ENCODE measurements around the gene MON1A. TPM values are rescaled to one million over a fixed set of nuclear protein-coding genes. Genes with fewer than 3 reads are reported as not detected.
A peak's percentile ranks its signal among the peaks of the same experiment; 100 is the strongest.

The MON1A gene
- total and polyA plus RNA-seq, 3 donors from 2014 or later, result 16.4 to 23.9 (median 17.3) TPM

GRCh38 chr3:49930168-49930690, 618 bp upstream of the MON1A start:
- intact Hi-C loops (cut with DNase I; ENCODE audit: low total_unique reads), result no loop called here
- no peak for TF ChIP-seq CTCF (IDR thresholded peaks at IDR 0.05)
- TF ChIP-seq POLR2A (IDR thresholded peaks at IDR 0.05), result no peak
- H3K4me3 ChIP-seq, result peak overlapping the region; percentile 70 to 93

GRCh38 chr3:49928481-49929017, 1.1 kb downstream of the MON1A start:
- Histone ChIP-seq H3K27me3 (no peaks in the 10 kb centered on the region), H3K4me3 (no peak overlapping the region), H3K36me3 (ENCODE audit: low read depth, missing control alignments) (no peaks in the 10 kb centered on the region), H3K27ac (no peak overlapping the region), H3K4me1 (peaks cover 16% of the 10 kb centered on the region), H3K9me3 (no peaks in the 10 kb centered on the region)
- DNase-seq, result no peak
- intact Hi-C loops (cut with DNase I; ENCODE audit: low total_unique reads), result no loop called here
- TF ChIP-seq POLR2A (IDR thresholded peaks at IDR 0.05) (no peak), CTCF (IDR thresholded peaks at IDR 0.05) (no peak)
- 77 to 78% methylated on average over 4 to 5 of the region's 5 CpGs for WGBS, 2 donors

More at GRCh38 chr3:49930168-49930690, 618 bp upstream of the MON1A start:
- Histone ChIP-seq H3K36me3 (ENCODE audit: low read depth, missing control alignments) (no peaks in the 10 kb centered on the region), H3K4me1 (peaks cover 16% of the 10 kb centered on the region), H3K27me3 (no peaks in the 10 kb centered on the region), H3K9me3 (no peaks in the 10 kb centered on the region), H3K27ac (peak overlapping the region; percentile 80 to 87)
- 25 to 27% methylated on average over 16 of the region's 16 CpGs for WGBS, 2 donors
- DNase-seq, result no peak

GRCh38 chr3:49927798-49928197, 1.8 kb downstream of the MON1A start:
- Histone ChIP-seq H3K9me3 (no peaks in the 10 kb centered on the region), H3K4me3 (no peak overlapping the region), H3K4me1 (peaks cover 16% of the 10 kb centered on the region), H3K36me3 (ENCODE audit: low read depth, missing control alignments) (no peaks in the 10 kb centered on the region), H3K27me3 (no peaks in the 10 kb centered on the region), H3K27ac (no peak overlapping the region)
- no peak for TF ChIP-seq POLR2A (IDR thresholded peaks at IDR 0.05)
- TF ChIP-seq CTCF (IDR thresholded peaks at IDR 0.05), result no peak
- WGBS, 2 donors, result 96% methylated on average over 5 of the region's 5 CpGs
- intact Hi-C loops (cut with DNase I; ENCODE audit: low total_unique reads), result no loop called here
- no peak for DNase-seq

GRCh38 chr3:49926117-49926728, 3.4 kb downstream of the MON1A start:
- Histone ChIP-seq H3K9me3 (no peaks in the 10 kb centered on the region), H3K4me3 (no peak overlapping the region), H3K27ac (no peak overlapping the region), H3K27me3 (no peaks in the 10 kb centered on the region), H3K36me3 (ENCODE audit: low read depth, missing control alignments) (no peaks in the 10 kb centered on the region), H3K4me1 (peaks cover 16% of the 10 kb centered on the region)
- 91 to 95% methylated on average over 4 of the region's 4 CpGs for WGBS, 2 donors
- intact Hi-C loops (cut with DNase I; ENCODE audit: low total_unique reads), result no loop called here
- no peak for DNase-seq
- TF ChIP-seq POLR2A (IDR thresholded peaks at IDR 0.05) (no peak), CTCF (IDR thresholded peaks at IDR 0.05) (no peak)

GRCh38 chr3:49925485-49925884, 4.1 kb downstream of the MON1A start:
- Histone ChIP-seq H3K9me3 (no peaks in the 10 kb centered on the region), H3K27ac (no peak overlapping the region), H3K36me3 (ENCODE audit: low read depth, missing control alignments) (no peaks in the 10 kb centered on the region), H3K4me3 (no peak overlapping the region), H3K27me3 (no peaks in the 10 kb centered on the region), H3K4me1 (peaks cover 14% of the 10 kb centered on the region)
- WGBS, 2 donors, result 73 to 83% methylated on average over 2 of the region's 2 CpGs
- intact Hi-C loops (cut with DNase I; ENCODE audit: low total_unique reads), result no loop called here
- DNase-seq, result no peak
- TF ChIP-seq CTCF (IDR thresholded peaks at IDR 0.05) (no peak), POLR2A (IDR thresholded peaks at IDR 0.05) (no peak)
